Body of pancreas (tissue), 4 donors: ENCODE results near the gene PDZD4. TPM values are rescaled to one million over a fixed set of nuclear protein-coding genes. Genes with fewer than 3 reads are reported as not detected.
A peak's percentile ranks its signal among the peaks of the same experiment; 100 is the strongest.

ENCODE experiments used
- ATAC-seq: fragments of 150-250 bp; one replicate; pipeline ENCODE4 v1.9.1; 2016
- DNase-seq, 4 donors: peaks; one replicate each; pipeline ENCODE4 v3.0.0-alpha.2; 2019
- H3K27ac ChIP-seq, 4 donors: fragments of 200-600 bp; sonication (generic); 1 replicate in 3 of 4; 2 replicates in 1 of 4; pipeline versions ENCODE4 v1.5.1 to v1.6.1; 2016 to 2019; ENCODE audit warnings: mild to moderate bottlenecking in 1 of 4, mixed read lengths in 1 of 4, moderate library complexity in 1 of 4
- H3K27me3 ChIP-seq, 2 donors: fragments of 200-600 bp; sonication (generic); one replicate each; pipeline ENCODE4 v1.6.0; 2016; ENCODE audit warnings: mild to moderate bottlenecking in 1 of 2
- H3K36me3 ChIP-seq, 2 donors: fragments of 200-600 bp; sonication (generic); replicated peaks in 1 of 2; 2 replicates each; pipeline ENCODE4 v1.5.1; 2016; ENCODE audit warnings: low read depth in 2 of 2; ENCODE audit not compliant: insufficient read depth in 1 of 2
- H3K4me1 ChIP-seq: fragments of 200-600 bp; sonication (generic); one replicate; pipeline ENCODE4 v1.6.0; 2016
- H3K4me3 ChIP-seq, 2 donors: fragments of 200-600 bp; sonication (generic); 1 replicate in 1 of 2; 2 replicates in 1 of 2; pipeline ENCODE4 v1.5.1; 2016 to 2019
- H3K9me3 ChIP-seq, 3 donors: fragments of 200-600 bp; sonication (generic); 1 replicate in 2 of 3; 2 replicates in 1 of 3; pipeline ENCODE4 v1.5.1; 2016
- CTCF ChIP-seq, 7 experiments: fragments of 450-650 bp in 4 of 7; fragments of 200-600 bp in 3 of 7; sonication (generic) in 3 of 7; IDR thresholded peaks; one replicate each; pipeline ENCODE4 v1.5.1; 2016 to 2019; ENCODE audit warnings: antibody characterized with exemption in 7 of 7
- POLR2A ChIP-seq, 3 donors: fragments of 450-650 bp; IDR thresholded peaks; one replicate each; pipeline ENCODE4 v1.6.1; 2016; ENCODE audit warnings: antibody characterized with exemption in 3 of 3, mild to moderate bottlenecking in 2 of 3
- WGBS, 2 donors: methylation state at CpG; one replicate each; pipeline ENCODE4 v1.1.5; 2017; 5-methylcytosine and 5-hydroxymethylcytosine counted together
- intact Hi-C: fragments of 100-400 bp; cut with DNase I; formaldehyde crosslinking; loops from one replicate; pipeline ENCODE4 v1.15.1; 2023
- total RNA-seq, 2 donors: library from RNA; depleted of rRNA; stranded (reverse); fragments of >200 nt; gene quantifications; one replicate each; pipeline ENCODE4 v1.1.0, GENCODE V29; 2016

PDZD4 gene
- total RNA-seq, 2 donors from 2014 or later = 1.6 to 2.6 TPM

- Histone ChIP-seq H3K4me1 (no peaks in the 10 kb centered on the region), H3K27me3 (no peaks in the 10 kb centered on the region), H3K4me3 (no peak overlapping the region), H3K9me3 (no peaks in the 10 kb centered on the region), H3K27ac (no peak overlapping the region), H3K36me3 (no peaks in the 10 kb centered on the region)
- DNase-seq (peak in 3 of 4 donors; percentile 5 to 10 (median 6)), ATAC-seq (no peak)
- intact Hi-C loops = no loop called here
- TF ChIP-seq CTCF (IDR thresholded peaks at IDR 0.05) (no peak), POLR2A (IDR thresholded peaks at IDR 0.05) (no peak)
- WGBS, 2 donors = 86% methylated on average over 14 of the region's 37 CpGs; no CpG with 5 or more reads in 1 of the 2 donors
Measured at GRCh38 chrX:153774576-153775292, 55.6 kb downstream of the PDZD4 start.

- DNase-seq (peak in 3 of 4 donors; percentile 4 to 11 (median 4)), ATAC-seq (no peak)
- Histone ChIP-seq H3K27ac (no peak overlapping the region), H3K4me1 (no peaks in the 10 kb centered on the region), H3K4me3 (no peak overlapping the region), H3K36me3 (no peaks in the 10 kb centered on the region), H3K9me3 (no peaks in the 10 kb centered on the region), H3K27me3 (no peaks in the 10 kb centered on the region)
- no peak for TF ChIP-seq POLR2A (IDR thresholded peaks at IDR 0.05)
- TF ChIP-seq CTCF (IDR thresholded peaks at IDR 0.05) = no peak
- intact Hi-C loops = no loop called here
- WGBS, 2 donors = 88 to 90% methylated on average over 15 to 18 of the region's 48 CpGs
Measured at GRCh38 chrX:153773741-153774575, 56.4 kb downstream of the PDZD4 start.

GRCh38 chrX:153773218-153773611, 57.1 kb downstream of the PDZD4 start:
- H3K4me3 ChIP-seq = no peak overlapping the region
- TF ChIP-seq CTCF (IDR thresholded peaks at IDR 0.05) (no peak), POLR2A (IDR thresholded peaks at IDR 0.05) (no peak)
- DNase-seq (peak in 1 of 4 donors; percentile 6), ATAC-seq (no peak)
- no CpG with 5 or more reads among the region's 23 CpGs for WGBS, 2 donors
- intact Hi-C loops = no loop called here
- H3K36me3 ChIP-seq = no peaks in the 10 kb centered on the region
- H3K27me3 ChIP-seq = no peaks in the 10 kb centered on the region
- H3K4me1 ChIP-seq = no peaks in the 10 kb centered on the region
- no peaks in the 10 kb centered on the region for H3K9me3 ChIP-seq
- H3K27ac ChIP-seq = no peak overlapping the region

- Histone ChIP-seq H3K27ac (no peak overlapping the region), H3K9me3 (no peaks in the 10 kb centered on the region), H3K4me3 (no peak overlapping the region), H3K27me3 (no peaks in the 10 kb centered on the region), H3K36me3 (no peaks in the 10 kb centered on the region), H3K4me1 (no peaks in the 10 kb centered on the region)
- WGBS, 2 donors = 50 to 84% methylated on average over 2 to 11 of the region's 21 CpGs
- ATAC-seq (no peak), DNase-seq (no peak)
- TF ChIP-seq POLR2A (IDR thresholded peaks at IDR 0.05) (no peak), CTCF (IDR thresholded peaks at IDR 0.05) (no peak)
- intact Hi-C loops = no loop called here
Measured at GRCh38 chrX:153772316-153773217, 57.8 kb downstream of the PDZD4 start.
